GM19240 (cell line): ENCODE results near the gene YIPF6.
"Not testable (repeated sequence)": the region's sequence is repeated elsewhere in the genome, so short reads cannot be mapped to it uniquely, and the experiment has no call there.

Experiments
- DNase-seq: peaks from one replicate; pipeline ENCODE4 v3.0.0; 2011; ENCODE audit warnings: low spot score; ENCODE audit not compliant: insufficient read length

YIPF6 gene, protein sequence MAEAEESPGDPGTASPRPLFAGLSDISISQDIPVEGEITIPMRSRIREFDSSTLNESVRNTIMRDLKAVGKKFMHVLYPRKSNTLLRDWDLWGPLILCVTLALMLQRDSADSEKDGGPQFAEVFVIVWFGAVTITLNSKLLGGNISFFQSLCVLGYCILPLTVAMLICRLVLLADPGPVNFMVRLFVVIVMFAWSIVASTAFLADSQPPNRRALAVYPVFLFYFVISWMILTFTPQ

DNA sequence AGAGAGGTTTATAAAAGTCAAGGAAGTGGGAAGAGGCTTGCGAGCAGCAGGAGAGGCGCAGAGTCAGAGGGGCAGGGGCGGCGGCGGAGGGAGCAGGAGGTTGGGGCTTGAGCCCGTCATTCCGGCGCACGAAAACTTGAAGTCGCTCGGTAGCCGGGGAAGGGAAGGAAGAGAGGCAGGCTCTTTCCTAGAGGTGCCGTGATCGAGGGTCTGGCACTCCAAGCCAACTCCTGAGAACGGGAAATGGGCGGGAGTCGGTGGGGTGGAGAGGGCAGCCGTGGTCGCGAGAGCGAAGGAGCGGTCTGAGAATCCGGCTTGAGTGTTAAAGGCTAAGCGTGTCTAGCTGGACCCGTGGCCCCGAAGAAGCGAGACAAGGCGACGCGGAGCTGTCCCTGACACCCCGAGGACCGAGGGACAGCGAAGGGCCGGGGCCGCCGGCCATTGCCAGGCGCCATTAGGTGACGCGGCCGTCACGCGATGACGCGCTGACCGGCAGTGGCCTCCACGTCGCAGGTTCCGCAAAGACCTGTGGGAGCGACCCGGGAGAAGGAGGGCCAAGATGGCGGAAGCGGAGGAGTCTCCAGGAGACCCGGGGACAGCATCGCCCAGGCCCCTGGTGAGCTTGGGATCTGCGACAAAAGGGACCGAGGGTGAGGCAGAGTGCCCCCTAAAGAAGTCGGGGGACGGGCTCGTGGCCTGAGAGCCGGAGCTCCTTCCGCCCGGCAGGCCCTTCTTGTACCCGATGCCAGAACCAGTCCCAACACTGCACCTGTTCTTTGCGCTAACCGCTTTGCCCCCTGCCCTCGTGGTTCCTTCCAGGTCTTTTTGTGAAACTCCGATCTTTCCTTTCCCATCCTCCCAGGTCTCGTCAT, at the start of gene YIPF6:
Gene YIPF6, plus strand, starts transcription at position 544 of the 872 bp plus-strand sequence. Its CDS starts 16 bp downstream, at position 560.
- DNase-seq = peak; percentile 40

DNA sequence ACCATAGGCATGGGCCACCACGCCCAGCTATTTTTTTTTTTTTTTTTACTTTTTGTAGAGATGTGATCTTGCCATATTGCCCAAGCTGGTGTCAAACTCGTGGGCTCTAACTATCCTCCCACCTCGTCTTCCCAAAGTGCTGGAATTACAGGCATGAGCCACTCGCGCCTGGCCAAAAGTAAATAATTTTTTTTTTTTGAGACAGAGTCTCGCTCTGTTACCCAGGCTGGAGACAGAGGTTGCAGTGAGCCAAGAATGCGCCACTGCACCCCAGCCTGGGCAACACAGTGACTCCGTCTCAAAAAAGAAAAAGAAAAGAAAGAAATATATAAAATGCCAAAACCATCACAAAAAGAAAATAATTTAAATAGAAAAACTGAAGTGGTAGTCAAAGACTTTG, 47.1 kb upstream of the YIPF6 start:
- DNase-seq = no peak

DNA sequence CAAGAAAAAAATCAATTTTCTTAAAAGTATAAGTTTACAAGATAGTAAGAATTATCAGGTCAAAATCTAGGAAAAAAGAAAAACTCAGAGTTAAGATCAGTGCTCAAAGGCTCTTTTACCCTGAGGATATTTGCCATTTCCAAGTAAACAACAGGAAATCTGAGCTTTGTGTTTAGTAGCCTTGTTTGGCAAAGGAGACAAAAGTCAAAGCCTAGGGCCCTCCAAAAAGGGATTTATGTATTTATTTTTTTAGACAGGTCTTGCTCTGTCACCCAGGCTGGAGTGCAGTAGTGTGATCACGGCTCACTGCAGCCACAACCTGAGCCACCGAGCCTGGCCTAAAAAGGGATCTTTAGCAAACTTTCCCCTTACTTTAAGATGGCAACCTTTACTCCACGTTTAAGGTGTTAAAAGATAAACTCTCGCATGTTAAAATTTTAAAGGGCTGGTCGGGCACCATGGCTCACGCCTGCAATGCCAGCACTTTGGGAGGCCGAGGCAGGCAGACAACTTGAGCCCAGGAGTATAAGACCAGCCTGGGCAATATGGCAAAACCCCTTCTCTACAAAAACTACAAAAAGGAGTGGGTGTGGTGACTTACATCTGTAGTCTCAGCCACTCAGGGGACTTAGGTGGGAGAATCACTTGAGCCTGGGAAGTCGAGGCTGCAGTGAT, 44.2 kb upstream of the YIPF6 start:
- no peak for DNase-seq

DNA sequence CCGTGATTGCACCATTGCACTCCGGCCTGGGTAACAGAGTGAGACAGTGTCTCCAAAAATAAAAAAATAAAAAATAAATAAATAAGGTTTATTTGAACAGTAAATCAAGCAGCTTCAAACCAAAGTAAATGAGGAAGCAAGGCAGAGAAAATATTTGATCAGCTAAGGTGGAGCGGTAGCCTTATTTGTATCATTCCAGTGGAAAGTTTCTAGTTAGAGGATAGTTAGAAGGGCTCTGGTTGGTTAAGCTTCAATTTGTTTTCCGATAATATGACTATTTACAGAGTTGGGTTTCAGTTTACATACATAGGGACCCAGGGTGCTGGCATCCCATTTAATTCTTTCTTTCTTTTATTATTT, 43.7 kb upstream of the YIPF6 start:
- DNase-seq = no peak

DNA sequence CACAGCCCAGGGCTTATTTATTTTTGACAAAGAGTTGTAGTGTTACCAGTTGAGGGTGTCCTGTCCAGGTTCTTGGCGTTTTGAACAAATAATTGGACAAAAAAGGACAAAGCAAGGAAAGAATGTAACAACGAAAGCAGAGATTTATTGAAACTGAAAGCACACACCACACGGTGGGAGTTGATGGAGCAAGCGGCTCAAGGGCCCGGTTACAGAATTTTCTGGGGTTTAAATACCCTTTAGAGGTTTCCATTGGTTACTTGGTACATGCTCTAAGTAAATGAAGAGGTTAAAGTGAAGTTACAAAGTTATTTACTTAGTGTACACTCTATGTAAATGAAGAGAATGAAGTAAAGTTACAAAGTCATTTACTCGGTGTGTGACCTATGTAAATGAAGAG, 37.8 kb upstream of the YIPF6 start:
- no peak for DNase-seq

DNA sequence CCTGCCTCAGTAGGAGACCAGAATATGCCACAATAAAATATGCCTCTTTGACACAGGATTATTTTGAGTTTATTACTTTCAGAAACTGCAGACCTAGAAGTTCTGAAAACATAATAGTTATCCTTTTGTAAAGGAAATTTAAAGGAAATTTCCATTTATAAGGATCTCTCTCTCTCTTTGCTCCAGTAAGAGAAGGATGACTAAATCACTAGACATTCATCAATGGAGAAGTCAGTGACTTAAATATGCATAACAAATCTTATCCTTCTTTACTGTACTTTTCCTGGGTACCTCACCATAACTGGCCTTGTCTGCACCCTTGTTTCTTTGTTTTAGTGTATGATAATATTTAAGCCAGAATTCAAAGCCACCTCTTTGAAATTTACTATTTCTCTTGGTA, 37.3 kb upstream of the YIPF6 start:
- DNase-seq = no peak

DNA sequence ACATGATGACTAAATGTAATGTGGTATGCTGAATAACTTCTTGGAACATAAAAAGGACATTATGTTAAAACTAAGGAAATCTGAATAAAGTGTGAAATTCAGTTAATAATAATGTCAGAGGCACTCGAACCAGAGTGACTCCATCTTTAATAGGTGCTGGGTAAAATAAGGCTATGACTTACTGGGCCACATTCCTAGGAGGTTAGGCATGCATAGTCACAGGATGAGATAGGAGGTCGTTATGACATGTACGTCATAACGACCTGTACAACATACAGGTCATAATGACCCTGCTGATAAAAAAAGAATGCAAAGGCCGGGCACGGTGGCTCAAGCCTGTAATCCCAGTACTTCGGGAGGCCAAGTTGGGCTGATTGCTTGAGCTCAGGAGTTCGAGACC, 36.7 kb upstream of the YIPF6 start:
- no peak for DNase-seq

DNA sequence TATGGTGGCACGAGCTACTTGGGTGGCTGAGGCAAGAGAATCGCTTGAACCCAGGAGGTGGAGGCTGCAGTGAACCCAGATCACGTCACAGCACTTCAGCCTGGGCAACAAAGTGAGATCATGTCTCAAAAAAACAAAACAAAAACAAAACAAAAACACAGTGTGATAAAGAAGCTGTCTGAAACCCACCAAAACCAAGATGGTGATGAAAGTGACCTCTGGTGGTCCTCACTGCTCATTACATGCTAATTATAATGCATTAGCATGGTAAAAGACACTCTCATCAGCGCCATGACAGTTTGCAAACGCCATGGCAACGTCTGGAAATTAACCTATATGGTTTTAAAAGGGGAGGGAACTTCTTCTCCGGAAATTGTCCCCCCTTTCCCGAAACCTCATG, 36.2 kb upstream of the YIPF6 start:
- no peak for DNase-seq

DNA sequence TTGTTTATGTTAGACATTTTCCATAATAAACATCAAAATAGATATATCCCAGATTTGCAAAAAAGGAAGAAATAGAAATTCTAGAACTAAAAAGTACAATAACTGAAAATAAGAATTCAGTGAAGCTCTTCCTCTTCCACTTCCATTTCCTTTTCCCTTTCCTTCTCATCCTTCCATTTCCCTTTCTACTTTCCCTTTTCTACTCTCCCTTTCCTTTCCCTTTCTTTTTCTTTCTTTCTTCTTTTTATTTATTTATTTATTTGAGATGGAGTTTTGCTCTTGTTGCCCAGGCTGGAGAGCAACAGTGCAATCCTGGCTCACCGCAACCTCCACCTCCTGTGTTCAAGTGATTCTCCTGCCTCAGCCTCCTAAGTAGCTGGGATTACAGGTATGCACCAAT, 35.0 kb upstream of the YIPF6 start:
- no peak for DNase-seq

DNA sequence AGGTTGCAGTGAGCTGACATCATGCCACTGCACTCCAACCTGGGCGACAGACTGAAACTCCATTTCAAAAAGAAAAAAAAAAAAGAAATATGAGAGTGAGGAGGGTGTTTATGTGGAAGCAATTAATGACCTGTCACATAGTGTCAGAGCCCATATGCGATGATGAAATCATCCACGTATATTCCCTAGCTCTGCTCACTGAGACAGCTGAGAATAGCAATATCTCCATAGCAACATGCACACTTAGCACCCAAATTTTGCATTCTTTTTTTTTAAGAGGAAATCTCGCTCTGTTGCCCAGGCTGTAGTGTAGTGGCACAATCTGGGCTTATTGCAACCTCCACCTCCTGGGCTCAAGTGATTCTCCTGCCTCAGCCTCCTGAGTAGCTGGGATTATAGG, 34.1 kb upstream of the YIPF6 start:
- DNase-seq = no peak

DNA sequence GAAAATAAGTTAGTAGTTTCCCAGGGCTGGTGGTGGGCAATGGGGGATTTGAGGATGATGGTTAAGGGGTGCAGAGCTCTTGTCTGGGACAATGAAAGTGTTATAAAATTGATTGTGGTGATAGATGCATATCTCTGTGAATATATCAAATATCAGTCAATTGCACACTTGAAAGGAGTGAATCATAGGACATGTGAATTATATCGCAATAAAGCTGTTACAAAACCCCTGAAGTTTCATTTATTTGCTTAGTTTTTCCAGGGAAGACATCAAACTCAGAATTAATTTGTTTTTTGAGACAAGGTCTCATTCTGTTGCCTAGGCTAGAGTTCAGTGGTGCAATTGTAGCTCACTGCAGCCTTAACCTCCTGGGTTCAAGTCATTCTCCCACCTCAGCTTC, 17.9 kb upstream of the YIPF6 start:
- no peak for DNase-seq

DNA sequence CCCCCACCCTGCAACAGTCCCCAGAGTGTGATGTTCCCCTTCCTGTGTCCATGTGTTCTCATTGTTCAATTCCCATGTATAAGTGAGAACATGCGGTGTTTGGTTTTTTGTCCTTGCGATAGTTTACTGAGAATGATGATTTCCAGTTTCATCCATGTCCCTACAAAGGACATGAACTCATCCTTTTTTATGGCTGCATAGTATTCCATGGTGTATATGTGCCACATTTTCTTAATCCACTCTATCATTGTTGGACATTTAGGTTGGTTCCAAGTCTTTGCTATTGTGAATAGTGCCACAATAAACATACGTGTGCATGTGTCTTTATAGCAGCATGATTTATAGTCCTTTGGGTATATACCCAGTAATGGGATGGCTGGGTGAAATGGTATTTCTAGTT, 12.7 kb upstream of the YIPF6 start:
- DNase-seq = not testable (repeated sequence)

DNA sequence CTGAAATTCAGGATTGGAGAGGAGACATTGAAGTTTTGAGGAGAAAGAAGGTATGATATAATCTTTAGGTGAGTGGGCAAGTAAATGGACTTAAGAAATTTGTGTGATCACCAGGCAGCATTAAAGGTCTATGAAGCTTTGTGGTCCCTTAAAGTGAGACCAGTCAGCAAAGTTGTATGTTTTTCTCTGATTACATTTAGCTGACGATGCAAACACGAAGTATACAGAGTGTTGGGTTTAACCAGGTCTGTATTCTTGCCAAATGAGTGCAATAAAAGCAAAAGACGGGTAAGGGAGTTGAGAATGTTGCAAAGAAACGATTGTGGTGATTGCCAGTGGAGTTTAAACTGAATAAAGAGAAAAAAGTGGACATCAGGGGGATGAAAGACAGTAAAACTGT, 11.6 kb upstream of the YIPF6 start:
- DNase-seq = no peak

DNA sequence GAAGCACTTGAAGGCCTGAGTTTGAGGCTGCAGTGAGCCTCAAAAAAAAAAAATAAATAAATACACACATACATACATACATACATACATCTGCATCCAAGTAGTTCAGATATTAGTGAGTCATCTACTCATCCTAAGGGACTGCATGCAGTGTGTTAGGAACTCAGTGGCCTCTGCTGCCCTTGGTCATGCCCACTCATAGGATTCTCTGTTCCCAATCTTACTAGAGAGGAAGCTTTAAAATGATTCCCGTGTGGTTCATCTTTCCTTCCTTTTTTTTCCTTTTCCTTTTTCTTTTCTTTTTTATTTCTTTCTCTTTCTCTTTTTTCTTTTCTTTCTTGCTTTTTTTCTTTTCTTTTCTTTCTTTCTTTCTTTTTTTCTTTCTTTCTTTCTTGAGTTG, 10.9 kb upstream of the YIPF6 start:
- DNase-seq = no peak

DNA sequence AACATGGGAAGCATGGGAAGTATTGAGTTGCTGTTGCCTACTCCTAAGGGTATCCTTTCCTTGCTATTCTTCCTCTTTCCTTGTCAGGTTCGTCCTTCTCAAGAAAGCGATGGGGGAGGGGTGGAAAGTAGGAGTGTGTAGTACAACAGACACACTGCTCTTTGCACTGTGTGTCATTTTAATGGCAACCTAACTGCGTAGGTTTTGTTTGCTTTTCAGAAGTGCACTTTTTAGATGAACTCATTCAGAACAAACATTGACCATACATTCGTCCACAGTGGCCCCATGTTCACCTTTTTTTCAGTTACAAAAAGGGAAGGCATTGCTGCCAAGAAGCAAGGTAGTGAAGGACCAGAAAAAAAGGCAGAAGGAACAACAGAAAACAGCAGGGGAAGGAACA, 10.2 kb upstream of the YIPF6 start:
- DNase-seq = no peak

DNA sequence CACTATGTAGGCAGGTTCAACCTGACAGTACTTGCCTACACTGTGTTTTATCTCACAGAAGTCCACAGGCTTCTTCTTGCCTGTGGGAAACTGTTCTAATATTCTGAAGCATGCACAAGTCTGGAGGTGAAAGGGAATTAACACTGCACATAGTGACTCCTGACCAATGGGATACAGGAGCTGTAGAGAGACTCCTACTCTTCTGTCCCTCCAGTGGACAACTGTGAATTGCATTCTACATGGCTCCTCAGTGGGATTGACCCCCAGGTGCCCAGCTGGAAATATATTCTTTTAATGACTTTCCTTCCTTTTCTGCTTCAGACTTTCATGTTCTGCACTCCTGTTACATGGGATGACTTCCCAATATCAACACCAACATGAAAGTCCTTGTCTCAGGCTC, 8.2 kb upstream of the YIPF6 start:
- DNase-seq = no peak

DNA sequence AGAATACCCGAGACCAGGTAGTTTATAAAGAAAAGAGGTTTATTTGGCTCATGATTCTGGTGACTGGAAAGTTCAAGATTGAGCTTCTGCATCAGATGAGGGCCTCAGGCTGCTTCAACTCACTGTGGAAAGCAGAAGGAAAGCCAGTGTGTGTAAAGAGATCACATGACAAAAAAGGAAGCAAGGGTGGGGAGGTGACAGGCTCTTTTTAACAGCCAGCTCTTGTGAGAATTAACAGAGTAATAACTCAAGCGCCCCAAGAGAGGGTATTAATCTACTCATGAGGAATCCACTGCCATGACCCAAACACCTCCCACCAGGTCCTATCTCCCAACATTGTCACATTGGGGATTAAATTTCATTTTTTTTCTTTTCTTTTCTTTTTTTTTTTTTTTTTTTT, 6.3 kb upstream of the YIPF6 start:
- DNase-seq = no peak

DNA sequence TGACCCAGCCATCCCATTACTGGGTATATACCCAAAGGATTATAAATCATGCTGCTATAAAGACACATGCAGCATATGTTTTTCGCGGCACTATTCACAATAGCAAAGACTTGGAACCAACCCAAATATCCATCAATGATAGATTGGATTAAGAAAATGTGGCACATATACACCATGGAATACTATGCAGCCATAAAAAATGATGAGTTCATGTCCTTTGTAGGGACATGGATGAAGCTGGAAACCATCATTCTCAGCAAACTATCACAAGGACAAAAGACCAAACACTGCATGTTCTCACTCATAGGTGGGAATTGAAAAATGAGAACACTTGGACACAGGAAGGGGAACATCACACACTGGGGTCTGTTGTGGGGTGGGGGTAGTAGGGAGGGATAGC, 5.1 kb upstream of the YIPF6 start:
- DNase-seq = not testable (repeated sequence)

DNA sequence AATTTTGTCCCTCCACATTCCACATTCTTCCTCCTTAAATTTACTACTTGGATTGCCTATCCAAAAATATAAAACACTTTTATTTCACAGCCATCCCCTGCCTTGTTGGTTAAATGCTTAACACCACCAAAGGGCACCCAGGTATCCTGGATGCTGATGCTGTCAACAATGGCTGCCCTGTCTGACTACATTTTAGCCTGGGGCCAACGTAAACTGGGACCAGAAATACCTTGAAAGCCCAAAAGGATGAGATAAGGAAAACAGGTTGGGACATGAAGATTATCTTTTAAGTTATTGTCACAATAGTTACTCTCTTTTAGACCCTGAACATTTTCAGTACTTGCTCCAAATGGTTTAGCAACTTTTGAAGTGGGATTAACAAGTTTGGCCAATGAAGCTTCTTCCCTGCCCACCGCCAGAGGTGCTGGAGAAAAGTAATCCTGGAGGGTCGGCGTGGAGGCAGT, 775 bp upstream of the YIPF6 start:
- no peak for DNase-seq

DNA sequence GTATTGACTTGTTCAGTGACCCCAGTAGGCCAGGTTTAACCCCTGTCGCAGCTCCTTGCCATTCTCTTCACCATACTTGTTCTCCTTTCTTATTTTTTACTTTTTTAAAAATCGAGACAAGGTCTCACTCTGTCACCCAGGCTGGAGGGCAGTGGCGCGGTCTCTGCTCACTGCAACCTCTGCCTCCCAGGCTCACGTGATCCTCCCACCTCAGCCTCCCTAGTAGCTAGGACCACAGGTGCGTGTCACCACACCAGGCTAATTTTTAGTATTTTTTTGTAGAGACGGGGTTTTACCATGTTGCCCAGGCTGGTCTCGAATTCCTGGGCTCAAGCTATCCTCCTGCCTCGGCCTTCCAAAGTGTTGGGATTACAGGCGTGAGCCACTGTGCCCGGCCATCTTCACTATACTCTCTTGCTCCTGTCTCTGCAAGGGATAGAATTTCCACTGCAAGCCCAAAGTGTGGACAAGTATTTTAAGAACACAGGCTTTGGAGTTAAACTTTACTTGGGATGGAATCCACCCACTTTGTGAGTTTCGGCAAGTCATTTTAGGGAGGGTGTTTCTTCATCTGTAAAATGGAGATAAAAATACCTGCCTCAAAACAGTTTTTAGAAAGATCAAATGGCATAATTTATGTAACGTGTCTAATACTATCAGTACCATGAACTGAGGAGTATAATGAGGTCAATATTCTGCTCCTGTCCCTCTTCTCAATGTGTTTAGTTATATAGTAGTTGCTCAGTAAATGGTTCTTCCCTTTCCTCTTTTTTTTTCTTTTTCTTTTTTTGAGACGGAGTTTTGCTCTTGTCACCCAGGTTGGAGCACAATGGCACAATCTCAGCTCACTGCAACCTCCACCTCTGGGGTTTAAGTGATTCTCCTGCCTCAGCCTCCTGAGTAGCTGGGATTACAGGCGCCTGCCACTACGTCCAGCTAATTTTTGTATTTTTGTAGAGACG, 973 bp downstream of the YIPF6 start:
- DNase-seq = no peak
